ENCODE data around the gene TFPI. TPM values are rescaled to one million over a fixed set of nuclear protein-coding genes. Genes with fewer than 3 reads are reported as not detected.

The TFPI gene
- polyA plus RNA-seq, 6 donors from 2014 or later = 0.24 to 1.2 (median 0.35) TPM; not detected in 3

Other genes with a start within 250 kb of the TFPI start
- under 1 TPM in 5 of 6 donors, not detected in 1; 0.32 to 0.92 (median 0.56) TPM for gene CALCRL, start 106.2 kb downstream of the TFPI start, polyA plus RNA-seq (ENCODE audit: low read depth in 6 of 6)

Measured in naive B cell (primary cell).